ENCODE results near the gene TBC1D7.

Gene TBC1D7

DNA sequence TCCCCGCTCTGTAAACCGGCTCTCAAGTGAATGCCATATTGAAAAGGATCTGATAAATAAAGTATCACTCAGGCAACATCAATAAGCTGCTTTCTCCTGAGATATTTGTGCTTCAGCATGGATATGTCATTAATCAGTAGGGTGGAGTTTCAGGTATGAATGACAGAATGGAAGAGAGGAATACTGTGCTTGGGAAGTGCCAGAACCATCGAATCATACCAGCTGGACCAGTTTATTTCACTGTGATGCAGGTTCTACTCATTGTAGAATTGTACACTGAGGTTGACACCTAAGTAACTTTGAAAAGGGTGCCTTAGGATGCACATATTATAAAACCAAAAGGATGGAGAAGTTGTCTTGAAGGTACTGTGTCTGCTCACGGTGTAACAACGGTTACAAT lies 17.9 kb upstream of the TBC1D7 start:
- TF ChIP-seq EGR1 (IDR thresholded peaks at IDR 0.05) (no peak), CEBPB (IDR thresholded peaks at IDR 0.05) (no peak), CREB1 (IDR thresholded peaks at IDR 0.05; ENCODE audit: low read depth) (no peak), FOXM1 (IDR thresholded peaks at IDR 0.05; ENCODE audit: borderline replicate concordance, low read depth) (no peak), TAF1 (IDR thresholded peaks at IDR 0.05; ENCODE audit: low read depth) (no peak), TEAD4 (IDR thresholded peaks at IDR 0.05) (no peak), EP300 (IDR thresholded peaks at IDR 0.05; ENCODE audit: borderline replicate concordance) (no peak), YY1 (IDR thresholded peaks at IDR 0.05; ENCODE audit: low read depth) (no peak), RAD21 (IDR thresholded peaks at IDR 0.05; ENCODE audit: low read depth) (no peak), NFIC (IDR thresholded peaks at IDR 0.05) (no peak), ZBTB7A (IDR thresholded peaks at IDR 0.05; ENCODE audit: low read depth) (no peak), TCF12 (IDR thresholded peaks at IDR 0.05; ENCODE audit: low read depth) (no peak)
- TF ChIP-seq, protein P1, sequence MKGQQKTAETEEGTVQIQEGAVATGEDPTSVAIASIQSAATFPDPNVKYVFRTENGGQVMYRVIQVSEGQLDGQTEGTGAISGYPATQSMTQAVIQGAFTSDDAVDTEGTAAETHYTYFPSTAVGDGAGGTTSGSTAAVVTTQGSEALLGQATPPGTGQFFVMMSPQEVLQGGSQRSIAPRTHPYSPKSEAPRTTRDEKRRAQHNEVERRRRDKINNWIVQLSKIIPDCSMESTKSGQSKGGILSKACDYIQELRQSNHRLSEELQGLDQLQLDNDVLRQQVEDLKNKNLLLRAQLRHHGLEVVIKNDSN (IDR thresholded peaks at IDR 0.05): no peak
- TF ChIP-seq, protein P2, sequence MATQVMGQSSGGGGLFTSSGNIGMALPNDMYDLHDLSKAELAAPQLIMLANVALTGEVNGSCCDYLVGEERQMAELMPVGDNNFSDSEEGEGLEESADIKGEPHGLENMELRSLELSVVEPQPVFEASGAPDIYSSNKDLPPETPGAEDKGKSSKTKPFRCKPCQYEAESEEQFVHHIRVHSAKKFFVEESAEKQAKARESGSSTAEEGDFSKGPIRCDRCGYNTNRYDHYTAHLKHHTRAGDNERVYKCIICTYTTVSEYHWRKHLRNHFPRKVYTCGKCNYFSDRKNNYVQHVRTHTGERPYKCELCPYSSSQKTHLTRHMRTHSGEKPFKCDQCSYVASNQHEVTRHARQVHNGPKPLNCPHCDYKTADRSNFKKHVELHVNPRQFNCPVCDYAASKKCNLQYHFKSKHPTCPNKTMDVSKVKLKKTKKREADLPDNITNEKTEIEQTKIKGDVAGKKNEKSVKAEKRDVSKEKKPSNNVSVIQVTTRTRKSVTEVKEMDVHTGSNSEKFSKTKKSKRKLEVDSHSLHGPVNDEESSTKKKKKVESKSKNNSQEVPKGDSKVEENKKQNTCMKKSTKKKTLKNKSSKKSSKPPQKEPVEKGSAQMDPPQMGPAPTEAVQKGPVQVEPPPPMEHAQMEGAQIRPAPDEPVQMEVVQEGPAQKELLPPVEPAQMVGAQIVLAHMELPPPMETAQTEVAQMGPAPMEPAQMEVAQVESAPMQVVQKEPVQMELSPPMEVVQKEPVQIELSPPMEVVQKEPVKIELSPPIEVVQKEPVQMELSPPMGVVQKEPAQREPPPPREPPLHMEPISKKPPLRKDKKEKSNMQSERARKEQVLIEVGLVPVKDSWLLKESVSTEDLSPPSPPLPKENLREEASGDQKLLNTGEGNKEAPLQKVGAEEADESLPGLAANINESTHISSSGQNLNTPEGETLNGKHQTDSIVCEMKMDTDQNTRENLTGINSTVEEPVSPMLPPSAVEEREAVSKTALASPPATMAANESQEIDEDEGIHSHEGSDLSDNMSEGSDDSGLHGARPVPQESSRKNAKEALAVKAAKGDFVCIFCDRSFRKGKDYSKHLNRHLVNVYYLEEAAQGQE (IDR thresholded peaks at IDR 0.05; ENCODE audit: low read depth): no peak
- TF ChIP-seq, protein P3, sequence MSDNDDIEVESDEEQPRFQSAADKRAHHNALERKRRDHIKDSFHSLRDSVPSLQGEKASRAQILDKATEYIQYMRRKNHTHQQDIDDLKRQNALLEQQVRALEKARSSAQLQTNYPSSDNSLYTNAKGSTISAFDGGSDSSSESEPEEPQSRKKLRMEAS (IDR thresholded peaks at IDR 0.05): no peak

DNA sequence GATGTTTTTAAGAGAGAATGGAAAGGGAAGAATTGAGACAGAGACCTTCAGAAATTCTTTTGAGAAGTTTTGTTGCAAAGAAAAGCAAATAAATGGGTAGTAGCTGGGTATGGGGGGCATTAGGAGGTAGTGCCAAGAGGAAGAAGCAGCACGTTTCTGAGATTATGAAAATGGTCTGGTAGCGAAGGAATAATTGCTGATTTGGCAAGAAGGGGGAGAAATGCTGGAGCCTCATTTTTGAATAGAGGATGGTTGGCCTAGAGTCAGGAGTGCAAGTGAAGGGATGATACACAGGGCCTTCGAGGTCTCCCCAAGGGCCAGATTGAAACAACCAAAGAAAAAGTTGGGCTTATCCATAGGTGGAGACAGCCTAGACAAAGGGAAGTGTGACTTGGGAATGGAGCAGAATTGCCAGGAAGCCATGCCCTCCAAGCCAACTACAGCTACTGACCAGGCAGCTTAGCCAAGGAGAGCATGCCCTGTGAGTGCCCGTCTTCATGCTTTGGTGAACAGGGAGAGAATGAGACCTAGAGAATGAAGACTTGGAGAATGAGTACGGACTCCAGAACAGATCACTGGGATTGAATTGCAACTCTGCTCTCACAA lies 14.2 kb upstream of the TBC1D7 start:
- TF ChIP-seq TAF1 (IDR thresholded peaks at IDR 0.05; ENCODE audit: low read depth) (no peak), YY1 (IDR thresholded peaks at IDR 0.05; ENCODE audit: low read depth) (no peak), TEAD4 (IDR thresholded peaks at IDR 0.05) (no peak), NFIC (IDR thresholded peaks at IDR 0.05) (no peak), ZBTB7A (IDR thresholded peaks at IDR 0.05; ENCODE audit: low read depth) (no peak), EP300 (IDR thresholded peaks at IDR 0.05; ENCODE audit: borderline replicate concordance) (no peak), CEBPB (IDR thresholded peaks at IDR 0.05) (no peak), RAD21 (IDR thresholded peaks at IDR 0.05; ENCODE audit: low read depth) (no peak), TCF12 (IDR thresholded peaks at IDR 0.05; ENCODE audit: low read depth) (no peak), EGR1 (IDR thresholded peaks at IDR 0.05) (no peak), FOXM1 (IDR thresholded peaks at IDR 0.05; ENCODE audit: borderline replicate concordance, low read depth) (no peak), CREB1 (IDR thresholded peaks at IDR 0.05; ENCODE audit: low read depth) (no peak)
- TF ChIP-seq, protein P3 (IDR thresholded peaks at IDR 0.05): no peak
- TF ChIP-seq, protein P1 (IDR thresholded peaks at IDR 0.05): no peak
- TF ChIP-seq, protein P2 (IDR thresholded peaks at IDR 0.05; ENCODE audit: low read depth): no peak

DNA sequence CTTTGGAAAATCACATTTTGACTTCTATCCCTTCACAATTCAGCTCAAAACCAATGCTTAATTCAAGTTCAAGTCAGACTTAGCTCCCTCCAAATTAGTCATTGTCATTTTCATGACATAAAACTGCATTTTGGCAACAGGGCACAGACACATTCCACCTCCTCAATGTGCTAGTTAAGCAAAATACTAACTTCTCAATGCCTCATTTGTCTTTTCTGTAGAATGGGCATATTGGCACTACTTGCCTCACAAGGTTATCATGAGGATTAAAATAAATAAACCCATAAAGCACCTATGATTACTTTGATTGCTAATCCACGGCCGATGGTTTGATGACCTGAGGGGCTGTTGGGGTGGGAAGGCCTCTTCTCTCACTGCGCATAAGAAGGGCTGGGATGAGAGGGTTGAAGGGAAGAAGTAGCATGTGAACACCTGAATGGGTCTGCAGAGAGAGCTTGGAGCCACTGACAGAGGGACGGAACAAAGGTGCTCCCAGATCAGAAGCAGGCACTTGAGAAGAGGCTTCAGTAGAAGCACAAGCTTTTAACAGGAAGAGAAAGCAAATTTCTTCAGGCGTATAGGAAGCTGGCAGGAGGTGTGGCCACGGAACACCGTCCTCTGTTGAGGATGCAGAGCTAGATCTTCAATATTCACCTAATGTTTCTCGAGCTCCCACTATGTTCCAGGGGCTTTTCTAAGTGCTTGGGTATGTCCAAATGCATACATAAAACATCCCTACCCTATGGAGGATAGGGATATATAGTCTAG lies 11.7 kb upstream of the TBC1D7 start:
- TF ChIP-seq TAF1 (IDR thresholded peaks at IDR 0.05; ENCODE audit: low read depth): no peak
- no peak for TF ChIP-seq CREB1 (IDR thresholded peaks at IDR 0.05; ENCODE audit: low read depth)
- TF ChIP-seq RAD21 (IDR thresholded peaks at IDR 0.05; ENCODE audit: low read depth): no peak
- no peak for TF ChIP-seq YY1 (IDR thresholded peaks at IDR 0.05; ENCODE audit: low read depth)
- no peak for TF ChIP-seq EP300 (IDR thresholded peaks at IDR 0.05; ENCODE audit: borderline replicate concordance)
- TF ChIP-seq, protein P2 (IDR thresholded peaks at IDR 0.05; ENCODE audit: low read depth): no peak
- TF ChIP-seq, protein P3 (IDR thresholded peaks at IDR 0.05): no peak
- no peak for TF ChIP-seq CEBPB (IDR thresholded peaks at IDR 0.05)
